Measurements from ENCODE around the gene ASB15. TPM values are rescaled to one million over a fixed set of nuclear protein-coding genes. Genes with fewer than 3 reads are reported as not detected.

Gene ASB15
- total and polyA plus RNA-seq, 2 experiments from 2014 or later = not detected

GRCh38 chr7:123682690-123683089, 81.1 kb downstream of the ASB15 start:
- peaks cover 20% of the 10 kb centered on the region; the same call in 1 of the 2 replicates for H3F3A ChIP-seq (ENCODE audit: insufficient read depth)
- H4K20me1 ChIP-seq (ENCODE audit: insufficient read depth) = no peaks in the 10 kb centered on the region
- in situ Hi-C loops (cut with MboI) = no loop called here
- no peaks in the 10 kb centered on the region for H3K27me3 ChIP-seq (replicated peaks; ENCODE audit: insufficient read depth)
- no peak overlapping the region for H3K27ac ChIP-seq
- H3K9me3 ChIP-seq (ENCODE audit: low read depth) = no peaks in the 10 kb centered on the region
- DNase-seq = peak; percentile 73
- WGBS, 2 experiments (ENCODE audit: low coverage in 1 of 2, low lambda C conversion rate in 2 of 2, missing lambda C conversion rate in 2 of 2) = 94 to 96% methylated on average over 1 of the region's 1 CpG
- peaks cover 5% of the 10 kb centered on the region for H3K4me1 ChIP-seq (ENCODE audit: insufficient read depth)
- TF ChIP-seq EZH2phosphoT487 (IDR thresholded peaks at IDR 0.05; ENCODE audit: insufficient read depth, low read depth) = no peak
- no peak for TF ChIP-seq EZH2 (IDR thresholded peaks at IDR 0.05; ENCODE audit: insufficient read depth, poor library complexity, severe bottlenecking)
- H3K9me2 ChIP-seq (ENCODE audit: insufficient read depth) = no peaks in the 10 kb centered on the region
- no peak overlapping the region for H3K4me3 ChIP-seq
- no peak overlapping the region for H3K9ac ChIP-seq
- no peak overlapping the region for H2AFZ ChIP-seq
- H3K79me2 ChIP-seq (ENCODE audit: insufficient read depth) = no peaks in the 10 kb centered on the region
- peaks cover 18% of the 10 kb centered on the region for H3K36me3 ChIP-seq (ENCODE audit: low read depth)
- H3K4me2 ChIP-seq (ENCODE audit: unreplicated experiment) = no peak overlapping the region

- H3K9me3 ChIP-seq (ENCODE audit: low read depth) = no peaks in the 10 kb centered on the region
- H3K4me3 ChIP-seq = no peak overlapping the region
- in situ Hi-C loops (cut with MboI) = no loop called here
- H3F3A ChIP-seq (ENCODE audit: insufficient read depth) = peaks cover 20% of the 10 kb centered on the region; the same call in 1 of the 2 replicates
- H3K36me3 ChIP-seq (ENCODE audit: low read depth) = peaks cover 43% of the 10 kb centered on the region
- H3K4me2 ChIP-seq (ENCODE audit: unreplicated experiment) = no peak overlapping the region
- no peaks in the 10 kb centered on the region; the same call in 1 of the 2 replicates for H3K79me2 ChIP-seq (ENCODE audit: insufficient read depth)
- H4K20me1 ChIP-seq (ENCODE audit: insufficient read depth) = no peaks in the 10 kb centered on the region
- peaks cover 5% of the 10 kb centered on the region for H3K4me1 ChIP-seq (ENCODE audit: insufficient read depth)
- no peak for DNase-seq
- H3K9ac ChIP-seq = no peak overlapping the region
- no peak overlapping the region for H3K27ac ChIP-seq
- WGBS, 2 experiments (ENCODE audit: low coverage in 1 of 2, low lambda C conversion rate in 2 of 2, missing lambda C conversion rate in 2 of 2) = 94 to 100% methylated on average over 2 of the region's 2 CpGs
- TF ChIP-seq EZH2phosphoT487 (IDR thresholded peaks at IDR 0.05; ENCODE audit: insufficient read depth, low read depth) (no peak), EZH2 (IDR thresholded peaks at IDR 0.05; ENCODE audit: insufficient read depth, poor library complexity, severe bottlenecking) (no peak)
- no peak overlapping the region for H2AFZ ChIP-seq
- H3K9me2 ChIP-seq (ENCODE audit: insufficient read depth) = no peaks in the 10 kb centered on the region
- H3K27me3 ChIP-seq (replicated peaks; ENCODE audit: insufficient read depth) = no peaks in the 10 kb centered on the region
These were observed 85.5 kb downstream of the ASB15 start for GRCh38 chr7:123687161-123687560.

DNA sequence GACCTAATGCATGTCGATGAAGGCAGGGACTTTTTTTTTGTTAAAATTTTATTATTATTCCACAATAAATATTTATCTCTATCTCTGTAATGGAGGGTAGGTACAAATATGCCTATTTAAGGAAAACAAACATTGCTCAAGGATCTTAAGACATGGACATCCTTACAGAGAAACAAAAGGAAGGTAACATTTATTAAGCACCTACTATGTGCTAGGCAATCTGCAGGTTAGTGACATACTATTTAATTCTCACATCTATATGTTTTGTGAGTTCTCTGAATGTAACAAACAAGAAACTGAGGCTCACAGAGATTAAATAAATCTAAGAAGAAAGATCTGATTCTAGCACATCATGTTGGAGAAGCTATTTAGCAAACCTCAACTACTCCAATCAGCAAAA, 86.1 kb downstream of the ASB15 start:
- H3F3A ChIP-seq (ENCODE audit: insufficient read depth) = peaks cover 19% of the 10 kb centered on the region; the same call in 1 of the 2 replicates
- no peaks in the 10 kb centered on the region for H3K9me2 ChIP-seq (ENCODE audit: insufficient read depth)
- no peaks in the 10 kb centered on the region; the same call in 1 of the 2 replicates for H3K79me2 ChIP-seq (ENCODE audit: insufficient read depth)
- no peaks in the 10 kb centered on the region for H3K9me3 ChIP-seq (ENCODE audit: low read depth)
- no peak overlapping the region for H3K9ac ChIP-seq
- no peak for DNase-seq
- peaks cover 4% of the 10 kb centered on the region for H3K4me1 ChIP-seq (ENCODE audit: insufficient read depth)
- in situ Hi-C loops (cut with MboI) = no loop called here
- H3K4me2 ChIP-seq (ENCODE audit: unreplicated experiment) = no peak overlapping the region
- no peaks in the 10 kb centered on the region for H4K20me1 ChIP-seq (ENCODE audit: insufficient read depth)
- peaks cover 43% of the 10 kb centered on the region for H3K36me3 ChIP-seq (ENCODE audit: low read depth)
- no peak overlapping the region for H3K27ac ChIP-seq
- H3K4me3 ChIP-seq = no peak overlapping the region
- H3K27me3 ChIP-seq (replicated peaks; ENCODE audit: insufficient read depth) = no peaks in the 10 kb centered on the region
- H2AFZ ChIP-seq = no peak overlapping the region
- WGBS, 2 experiments (ENCODE audit: low coverage in 1 of 2, low lambda C conversion rate in 2 of 2, missing lambda C conversion rate in 2 of 2) = 88 to 98% methylated on average over 1 of the region's 1 CpG
- TF ChIP-seq EZH2 (IDR thresholded peaks at IDR 0.05; ENCODE audit: insufficient read depth, poor library complexity, severe bottlenecking) = no peak
- no peak for TF ChIP-seq EZH2phosphoT487 (IDR thresholded peaks at IDR 0.05; ENCODE audit: insufficient read depth, low read depth)

Other genes with a start within 250 kb of the ASB15 start
- 0.13 TPM in 1 of 2 replicates, not detected in the other for gene IQUB, start 67.2 kb upstream of the ASB15 start, total RNA-seq (2014; rRNA removed; shearing (Covaris generic))
- gene IQUB, start 67.2 kb upstream of the ASB15 start, polyA plus RNA-seq (2016; fragmentation: Nextera tagmentation; extraction: Ambion mirVana) = 0.10 TPM in 1 of 2 replicates, not detected in the other
- gene NDUFA5, start 44.0 kb upstream of the ASB15 start, total RNA-seq (2014; rRNA removed; shearing (Covaris generic)) = 39.0 and 52.4 TPM in 2 replicates
- gene NDUFA5, start 44.0 kb upstream of the ASB15 start, polyA plus RNA-seq (2016; fragmentation: Nextera tagmentation; extraction: Ambion mirVana) = 109 and 110 TPM in 2 replicates
- gene LMOD2, start 54.0 kb downstream of the ASB15 start, total RNA-seq (2014; rRNA removed; shearing (Covaris generic)) = not detected in 2 replicates
- gene LMOD2, start 54.0 kb downstream of the ASB15 start, polyA plus RNA-seq (2016; fragmentation: Nextera tagmentation; extraction: Ambion mirVana) = not detected in 2 replicates
- gene WASL, start 147.2 kb downstream of the ASB15 start, total RNA-seq (2014; rRNA removed; shearing (Covaris generic)) = 11.6 and 13.2 TPM in 2 replicates
- gene WASL, start 147.2 kb downstream of the ASB15 start, polyA plus RNA-seq (2016; fragmentation: Nextera tagmentation; extraction: Ambion mirVana) = 20.7 and 21.5 TPM in 2 replicates
- gene HYAL4, start 243.3 kb downstream of the ASB15 start, total RNA-seq (2014; rRNA removed; shearing (Covaris generic)) = not detected in 2 replicates
- not detected in 2 replicates for gene HYAL4, start 243.3 kb downstream of the ASB15 start, polyA plus RNA-seq (2016; fragmentation: Nextera tagmentation; extraction: Ambion mirVana)